RWPE2 (cell line): ENCODE measurements around the gene MTRF1L.

Experiments
- ATAC-seq: fragments of 200-7000 bp; cut with Tn5 transposase; 3 replicates; pipeline ENCODE4 v1.9.1; 2021; ENCODE audit warnings: low read depth
- DNase-seq: peaks from one replicate; pipeline ENCODE4 v3.0.0-alpha.2; 2020; ENCODE audit warnings: low spot score
- H3K27ac ChIP-seq: fragments of 450-650 bp; 2 replicates; pipeline ENCODE4 v1.5.1; 2017; ENCODE audit warnings: mild to moderate bottlenecking; ENCODE audit not compliant: poor library complexity, severe bottlenecking
- H3K27me3 ChIP-seq: fragments of 250-450 bp; sonication (Bioruptor Pico); 2 replicates; pipeline ENCODE4 v1.5.1; 2021; ENCODE audit warnings: mild to moderate bottlenecking, moderate library complexity; ENCODE audit not compliant: insufficient read depth, poor library complexity, severe bottlenecking
- H3K36me3 ChIP-seq: fragments of 250-450 bp; sonication (Bioruptor Pico); 2 replicates; pipeline ENCODE4 v1.5.1; 2020; ENCODE audit warnings: low read depth, mild to moderate bottlenecking, moderate library complexity
- H3K4me1 ChIP-seq: fragments of 250-450 bp; sonication (Bioruptor Pico); 2 replicates; pipeline ENCODE4 v1.5.1; 2021; ENCODE audit warnings: mild to moderate bottlenecking, moderate library complexity; ENCODE audit not compliant: insufficient read depth, poor library complexity, severe bottlenecking
- H3K4me3 ChIP-seq: fragments of 250-450 bp; sonication (Bioruptor Pico); 2 replicates; pipeline ENCODE4 v1.5.1; 2021; ENCODE audit warnings: mild to moderate bottlenecking, moderate library complexity; ENCODE audit not compliant: severe bottlenecking
- H3K9me3 ChIP-seq: fragments of 250-450 bp; sonication (Bioruptor Pico); 2 replicates; pipeline ENCODE4 v1.5.1; 2021; ENCODE audit warnings: mild to moderate bottlenecking, moderate library complexity; ENCODE audit not compliant: severe bottlenecking
- CTCF ChIP-seq: fragments of 450-650 bp; IDR thresholded peaks from one replicate; pipeline ENCODE4 v1.5.1; 2017; ENCODE audit warnings: mild to moderate bottlenecking, moderate library complexity; ENCODE audit not compliant: poor library complexity, severe bottlenecking

Gene MTRF1L

GRCh38 chr6:152983637-152984512 is 18.6 kb downstream of the MTRF1L start:
- Histone ChIP-seq H3K36me3 (peaks cover 44% of the 10 kb centered on the region), H3K27ac (peak overlapping the region; percentile 89), H3K27me3 (no peaks in the 10 kb centered on the region), H3K9me3 (no peaks in the 10 kb centered on the region), H3K4me1 (peaks cover 27% of the 10 kb centered on the region), H3K4me3 (peak overlapping the region; percentile 87)
- DNase-seq (peak; percentile 86), ATAC-seq (peak; percentile 62)
- TF ChIP-seq CTCF, result no peak

- Histone ChIP-seq H3K4me3 (peak within 1 kb of the TSS; percentile 87), H3K27ac (peak within 1 kb of the TSS; percentile 89), H3K27me3 (no peaks in the 10 kb centered on the region), H3K4me1 (peaks cover 31% of the 10 kb centered on the region), H3K9me3 (no peaks in the 10 kb centered on the region), H3K36me3 (peaks cover 52% of the 10 kb centered on the region)
- no peak for TF ChIP-seq CTCF
- peak; percentile 85 for ATAC-seq
- DNase-seq, result peak; percentile 97
Measured at GRCh38 chr6:152982904-152983636, 19.4 kb downstream of the MTRF1L start, which contains the start of gene FBXO5. Gene FBXO5, minus strand, starts transcription at chr6:152983041. Its CDS starts 82 bp downstream, at chr6:152982959.

- ATAC-seq (no peak), DNase-seq (peak; percentile 42)
- H3K27me3 ChIP-seq, result no peaks in the 10 kb centered on the region
- peaks cover 60% of the 10 kb centered on the region for H3K36me3 ChIP-seq
- H3K9me3 ChIP-seq, result no peaks in the 10 kb centered on the region
- peak overlapping the region; percentile 89 for H3K27ac ChIP-seq
- H3K4me1 ChIP-seq, result peaks cover 34% of the 10 kb centered on the region
- no peak for TF ChIP-seq CTCF
- peak overlapping the region; percentile 87 for H3K4me3 ChIP-seq
Measured at GRCh38 chr6:152981989-152982903, 20.3 kb downstream of the MTRF1L start.

GRCh38 chr6:152981219-152981618 is 21.3 kb downstream of the MTRF1L start:
- Histone ChIP-seq H3K27me3 (no peaks in the 10 kb centered on the region), H3K36me3 (peaks cover 65% of the 10 kb centered on the region), H3K4me3 (peak overlapping the region; percentile 87), H3K27ac (peak overlapping the region; percentile 89), H3K9me3 (no peaks in the 10 kb centered on the region), H3K4me1 (peaks cover 35% of the 10 kb centered on the region)
- DNase-seq (no peak), ATAC-seq (no peak)
- TF ChIP-seq CTCF, result no peak
